SJSA1 (cell line): Measurements from ENCODE around the gene STMN1. TPM values are rescaled to one million over a fixed set of nuclear protein-coding genes. Genes with fewer than 3 reads are reported as not detected.
A peak's percentile ranks its signal among the peaks of the same experiment; 100 is the strongest.
"Not testable (repeated sequence)": the region's sequence is repeated elsewhere in the genome, so short reads cannot be mapped to it uniquely, and the experiment has no call there.

Experiments
- DNase-seq, 2 experiments: peaks; one replicate each; pipeline ENCODE4 v3.0.0-alpha.2; 2015 to 2020; ENCODE audit warnings: low spot score in 2 of 2, low read depth in 1 of 2
- H3K27ac ChIP-seq: fragments of 250-450 bp; sonication (Bioruptor Pico); 2 replicates; pipeline ENCODE4 v1.5.1; 2020; ENCODE audit warnings: mild to moderate bottlenecking, moderate library complexity
- H3K27me3 ChIP-seq: fragments of 250-450 bp; sonication (Bioruptor Pico); replicated peaks from 2 replicates; pipeline ENCODE4 v1.5.1; 2020; ENCODE audit warnings: mild to moderate bottlenecking, moderate library complexity
- H3K36me3 ChIP-seq: fragments of 250-450 bp; sonication (Bioruptor Pico); 2 replicates; pipeline ENCODE4 v1.5.1; 2020; ENCODE audit warnings: mild to moderate bottlenecking
- H3K4me1 ChIP-seq: fragments of 250-450 bp; sonication (Bioruptor Pico); replicated peaks from 2 replicates; pipeline ENCODE4 v1.6.1; 2021; ENCODE audit warnings: mild to moderate bottlenecking
- H3K4me3 ChIP-seq: fragments of 250-450 bp; sonication (Bioruptor Pico); 2 replicates; pipeline ENCODE4 v1.5.1; 2020; ENCODE audit warnings: mild to moderate bottlenecking
- H3K9me3 ChIP-seq: fragments of 250-450 bp; sonication (Bioruptor Pico); replicated peaks from 2 replicates; pipeline ENCODE4 v1.5.1; 2020; ENCODE audit warnings: mild to moderate bottlenecking
- total RNA-seq: library from RNA; depleted of rRNA; stranded (reverse); fragments of >200 nt; shearing (Covaris generic); gene quantifications from 2 replicates; pipeline ENCODE4 v1.2.3, GENCODE V29; 2014; rRNA removed

STMN1 gene
- 325 and 537 TPM in 2 replicates for total RNA-seq

- Histone ChIP-seq H3K36me3 (peaks cover 48% of the 10 kb centered on the region), H3K4me1 (peaks cover 15% of the 10 kb centered on the region), H3K4me3 (peak within 1 kb of the TSS; percentile 91), H3K9me3 (no peaks in the 10 kb centered on the region), H3K27me3 (no peaks in the 10 kb centered on the region), H3K27ac (peak within 1 kb of the TSS; percentile 94)
- peak; percentile 77 to 94 for DNase-seq
Measured at GRCh38 chr1:25905680-25906643, at the start of gene STMN1. STMN1 (minus strand) TSS chr1:25906419; CDS start chr1:25904676, 1,743 bp downstream.

GRCh38 chr1:25955553-25955952 is 49.3 kb upstream of the STMN1 start:
- Histone ChIP-seq H3K27me3 (no peaks in the 10 kb centered on the region), H3K4me1 (peaks cover 12% of the 10 kb centered on the region), H3K27ac (no peak overlapping the region), H3K4me3 (no peak overlapping the region), H3K36me3 (peaks cover 8% of the 10 kb centered on the region; the same call in 1 of the 2 replicates), H3K9me3 (no peaks in the 10 kb centered on the region)
- DNase-seq: no peak

- H3K9me3 ChIP-seq: no peaks in the 10 kb centered on the region
- H3K4me3 ChIP-seq: no peak overlapping the region
- no peak overlapping the region for H3K27ac ChIP-seq
- H3K36me3 ChIP-seq: no peaks in the 10 kb centered on the region
- peaks cover 12% of the 10 kb centered on the region for H3K4me1 ChIP-seq
- DNase-seq: no peak
- H3K27me3 ChIP-seq: no peaks in the 10 kb centered on the region
Measured at GRCh38 chr1:25954282-25954938, 48.2 kb upstream of the STMN1 start.

- Histone ChIP-seq H3K27ac (no peak overlapping the region), H3K4me1 (peaks cover 3% of the 10 kb centered on the region), H3K9me3 (no peaks in the 10 kb centered on the region), H3K36me3 (no peaks in the 10 kb centered on the region), H3K4me3 (no peak overlapping the region), H3K27me3 (no peaks in the 10 kb centered on the region)
- no peak for DNase-seq
Measured at GRCh38 chr1:25952841-25953401, 46.7 kb upstream of the STMN1 start.

- Histone ChIP-seq H3K36me3 (no peaks in the 10 kb centered on the region), H3K27ac (no peak overlapping the region), H3K9me3 (no peaks in the 10 kb centered on the region; the same call in 1 of the 2 replicates), H3K4me3 (no peak overlapping the region), H3K4me1 (no peaks in the 10 kb centered on the region), H3K27me3 (no peaks in the 10 kb centered on the region)
- no peak for DNase-seq
Measured at GRCh38 chr1:25948641-25949040, 42.4 kb upstream of the STMN1 start.

- no peaks in the 10 kb centered on the region for H3K4me1 ChIP-seq
Measured at GRCh38 chr1:25947027-25947426, 40.8 kb upstream of the STMN1 start.

GRCh38 chr1:25945761-25946160 is 39.5 kb upstream of the STMN1 start:
- no peak for DNase-seq
- no peak overlapping the region for H3K27ac ChIP-seq
- peaks cover 3% of the 10 kb centered on the region; the same call in 1 of the 2 replicates for H3K9me3 ChIP-seq
- no peaks in the 10 kb centered on the region for H3K36me3 ChIP-seq
- H3K27me3 ChIP-seq: no peaks in the 10 kb centered on the region
- no peak overlapping the region for H3K4me3 ChIP-seq
- H3K4me1 ChIP-seq: no peaks in the 10 kb centered on the region

More at GRCh38 chr1:25947027-25947426, 40.8 kb upstream of the STMN1 start:
- no peaks in the 10 kb centered on the region for H3K36me3 ChIP-seq
- no peak overlapping the region for H3K27ac ChIP-seq
- DNase-seq: no peak
- H3K4me3 ChIP-seq: no peak overlapping the region
- H3K27me3 ChIP-seq: no peaks in the 10 kb centered on the region
- peaks cover 3% of the 10 kb centered on the region; the same call in 1 of the 2 replicates for H3K9me3 ChIP-seq

GRCh38 chr1:25944986-25945385 is 38.8 kb upstream of the STMN1 start:
- H3K27me3 ChIP-seq: no peaks in the 10 kb centered on the region
- H3K9me3 ChIP-seq: peaks cover 3% of the 10 kb centered on the region; the same call in 1 of the 2 replicates
- no peak for DNase-seq
- no peaks in the 10 kb centered on the region for H3K36me3 ChIP-seq
- no peak overlapping the region for H3K27ac ChIP-seq
- no peaks in the 10 kb centered on the region for H3K4me1 ChIP-seq
- H3K4me3 ChIP-seq: no peak overlapping the region

- not testable (repeated sequence) for H3K4me3 ChIP-seq, DNase-seq, H3K4me1 ChIP-seq, H3K36me3 ChIP-seq, H3K27me3 ChIP-seq, H3K27ac ChIP-seq, H3K9me3 ChIP-seq
Measured at GRCh38 chr1:25943511-25943910, 37.3 kb upstream of the STMN1 start.

- no peaks in the 10 kb centered on the region for H3K27me3 ChIP-seq
- H3K27ac ChIP-seq: no peak overlapping the region
- no peak overlapping the region for H3K4me3 ChIP-seq
- no peaks in the 10 kb centered on the region; the same call in 1 of the 2 replicates for H3K9me3 ChIP-seq
- H3K36me3 ChIP-seq: no peaks in the 10 kb centered on the region
- no peak for DNase-seq
- H3K4me1 ChIP-seq: no peaks in the 10 kb centered on the region
Measured at GRCh38 chr1:25936947-25937346, 30.7 kb upstream of the STMN1 start.

- Histone ChIP-seq H3K27me3 (no peaks in the 10 kb centered on the region), H3K4me3 (no peak overlapping the region), H3K27ac (no peak overlapping the region), H3K36me3 (no peaks in the 10 kb centered on the region), H3K4me1 (no peaks in the 10 kb centered on the region), H3K9me3 (no peaks in the 10 kb centered on the region)
- DNase-seq: no peak
Measured at GRCh38 chr1:25933479-25934365, 27.5 kb upstream of the STMN1 start.

- not testable (repeated sequence) for H3K4me3 ChIP-seq, H3K4me1 ChIP-seq, H3K36me3 ChIP-seq, H3K27ac ChIP-seq, DNase-seq, H3K9me3 ChIP-seq, H3K27me3 ChIP-seq
Measured at GRCh38 chr1:25932811-25933400, 26.7 kb upstream of the STMN1 start.

- H3K9me3 ChIP-seq: no peaks in the 10 kb centered on the region
- H3K27me3 ChIP-seq: no peaks in the 10 kb centered on the region
- DNase-seq: no peak
- H3K27ac ChIP-seq: no peak overlapping the region
- no peak overlapping the region for H3K4me3 ChIP-seq
- no peaks in the 10 kb centered on the region for H3K4me1 ChIP-seq
- H3K36me3 ChIP-seq: no peaks in the 10 kb centered on the region
Measured at GRCh38 chr1:25932321-25932720, 26.1 kb upstream of the STMN1 start.
